Gastrocnemius medialis (tissue), 4 donors: ENCODE results near the gene TRIM44. TPM values are rescaled to one million over a fixed set of nuclear protein-coding genes. Genes with fewer than 3 reads are reported as not detected.
A peak's percentile ranks its signal among the peaks of the same experiment; 100 is the strongest.

Experiments
- ATAC-seq, 2 donors: fragments of 150-250 bp; one replicate each; pipeline ENCODE4 v1.9.1; 2016
- DNase-seq, 2 donors: peaks; one replicate each; pipeline ENCODE4 v3.0.0-alpha.2; 2019
- H3K27ac ChIP-seq, 4 donors: fragments of 200-600 bp; sonication (generic); 1 replicate in 1 of 4; 2 replicates in 3 of 4; pipeline ENCODE4 v1.5.1; 2016 to 2018; ENCODE audit warnings: mild to moderate bottlenecking in 2 of 4, moderate library complexity in 1 of 4
- H3K27me3 ChIP-seq, 3 donors: fragments of 200-600 bp; sonication (generic) in 2 of 3; 1 replicate in 1 of 3; 2 replicates in 2 of 3; pipeline versions ENCODE4 v1.5.1 to v1.6.0; 2016 to 2019; ENCODE audit warnings: mild to moderate bottlenecking in 1 of 3, moderate library complexity in 1 of 3
- H3K36me3 ChIP-seq, 2 donors: fragments of 200-600 bp; sonication (generic) in 1 of 2; one replicate each; pipeline ENCODE4 v1.5.1; 2017 to 2018
- H3K4me1 ChIP-seq, 2 donors: fragments of 200-600 bp; sonication (generic) in 1 of 2; one replicate each; pipeline ENCODE4 v1.5.1; 2016 to 2017; ENCODE audit warnings: mild to moderate bottlenecking in 2 of 2
- H3K4me3 ChIP-seq, 4 donors: fragments of 200-600 bp; sonication (generic) in 3 of 4; 1 replicate in 1 of 4; 2 replicates in 3 of 4; pipeline ENCODE4 v1.5.1; 2016 to 2019; ENCODE audit warnings: mild to moderate bottlenecking in 2 of 4
- H3K9me3 ChIP-seq, 3 donors: fragments of 200-600 bp; sonication (generic) in 2 of 3; 1 replicate in 1 of 3; 2 replicates in 2 of 3; pipeline ENCODE4 v1.5.1; 2016 to 2019
- CTCF ChIP-seq, 5 experiments: fragments of 450-650 bp in 3 of 5; fragments of 200-600 bp in 2 of 5; sonication (generic) in 2 of 5; IDR thresholded peaks in 4 of 5; conservative IDR thresholded peaks in 1 of 5; 1 replicate in 4 of 5; 2 replicates in 1 of 5; pipeline ENCODE4 v1.5.1; 2016 to 2019; ENCODE audit warnings: antibody characterized with exemption in 5 of 5, mild to moderate bottlenecking in 3 of 5, moderate library complexity in 3 of 5
- POLR2A ChIP-seq, 2 donors: fragments of 450-650 bp; IDR thresholded peaks; one replicate each; pipeline ENCODE4 v1.6.1; 2017; ENCODE audit warnings: antibody characterized with exemption in 2 of 2, mild to moderate bottlenecking in 2 of 2, moderate library complexity in 2 of 2
- in situ Hi-C, 4 donors: fragments of 200-750 bp; cut with MboI; loops; one replicate each; pipeline versions ENCODE4 v1.15.0 to v1.8.0; 2017; ENCODE audit warnings: low sequenced_read_pairs in 4 of 4
- intact Hi-C: fragments of 100-400 bp; cut with DNase I; formaldehyde crosslinking; loops from one replicate; pipeline ENCODE4 v1.15.1; 2023; ENCODE audit warnings: low total_unique reads
- total RNA-seq, 4 donors: library from RNA; depleted of rRNA; stranded (reverse); fragments of >200 nt; gene quantifications; one replicate each; pipeline versions ENCODE4 v1.1.0 to v1.2.3, GENCODE V29; 2016

TRIM44 gene
- total RNA-seq, 4 donors from 2014 or later: 25.5 to 30.5 (median 26.2) TPM

- no peaks in the 10 kb centered on the region for H3K27me3 ChIP-seq
- no peaks in the 10 kb centered on the region for H3K4me1 ChIP-seq
- ATAC-seq (no peak), DNase-seq (no peak)
- no peak overlapping the region for H3K4me3 ChIP-seq
- intact Hi-C loops (no loop called here), in situ Hi-C loops (no loop called here)
- H3K9me3 ChIP-seq: no peaks in the 10 kb centered on the region
- no peak for TF ChIP-seq POLR2A (IDR thresholded peaks at IDR 0.05)
- TF ChIP-seq CTCF (IDR thresholded peaks at IDR 0.05 in 4 of 5, conservative IDR thresholded peaks at IDR 0.05 in 1 of 5): no peak
- no peaks in the 10 kb centered on the region for H3K36me3 ChIP-seq
- H3K27ac ChIP-seq: no peak overlapping the region
Measured at GRCh38 chr11:35851342-35851741, 188.8 kb downstream of the TRIM44 start.

- Histone ChIP-seq H3K36me3 (no peaks in the 10 kb centered on the region), H3K4me3 (no peak overlapping the region), H3K4me1 (no peaks in the 10 kb centered on the region), H3K27ac (no peak overlapping the region), H3K27me3 (no peaks in the 10 kb centered on the region), H3K9me3 (no peaks in the 10 kb centered on the region)
- intact Hi-C loops (no loop called here), in situ Hi-C loops (no loop called here)
- TF ChIP-seq CTCF (IDR thresholded peaks at IDR 0.05 in 4 of 5, conservative IDR thresholded peaks at IDR 0.05 in 1 of 5): no peak
- DNase-seq: peak; percentile 4 to 30
- no peak for ATAC-seq
Measured at GRCh38 chr11:35852056-35852455, 189.5 kb downstream of the TRIM44 start.

GRCh38 chr11:35853971-35854370 is 191.4 kb downstream of the TRIM44 start:
- no peak overlapping the region for H3K4me3 ChIP-seq
- in situ Hi-C loops (no loop called here), intact Hi-C loops (no loop called here)
- no peaks in the 10 kb centered on the region for H3K27me3 ChIP-seq
- DNase-seq (no peak), ATAC-seq (no peak)
- no peaks in the 10 kb centered on the region for H3K9me3 ChIP-seq
- H3K4me1 ChIP-seq: no peaks in the 10 kb centered on the region
- no peaks in the 10 kb centered on the region for H3K36me3 ChIP-seq
- no peak for TF ChIP-seq CTCF (IDR thresholded peaks at IDR 0.05 in 4 of 5, conservative IDR thresholded peaks at IDR 0.05 in 1 of 5)
- TF ChIP-seq POLR2A (IDR thresholded peaks at IDR 0.05): no peak
- H3K27ac ChIP-seq: no peak overlapping the region

GRCh38 chr11:35855671-35856070 is 193.1 kb downstream of the TRIM44 start:
- intact Hi-C loops: no loop called here
- in situ Hi-C loops: no loop called here
- DNase-seq: no peak

More at GRCh38 chr11:35855671-35856070, 193.1 kb downstream of the TRIM44 start:
- no peak for ATAC-seq
- no peak overlapping the region for H3K27ac ChIP-seq
- H3K36me3 ChIP-seq: no peaks in the 10 kb centered on the region
- no peaks in the 10 kb centered on the region for H3K27me3 ChIP-seq
- TF ChIP-seq POLR2A (IDR thresholded peaks at IDR 0.05) (no peak), CTCF (IDR thresholded peaks at IDR 0.05 in 4 of 5, conservative IDR thresholded peaks at IDR 0.05 in 1 of 5) (no peak)
- no peak overlapping the region for H3K4me3 ChIP-seq
- no peaks in the 10 kb centered on the region for H3K4me1 ChIP-seq
- no peaks in the 10 kb centered on the region for H3K9me3 ChIP-seq
